ENCODE results near the gene MACF1.

- no peak for TF ChIP-seq BCL3 (CRISPR knock-in tag; IDR thresholded peaks at IDR 0.05)
- no peak for TF ChIP-seq ZFP62 (CRISPR knock-in tag; IDR thresholded peaks at IDR 0.05)
- TF ChIP-seq ZNF605 (CRISPR knock-in tag; IDR thresholded peaks at IDR 0.05), result no peak
- TF ChIP-seq GLMP (CRISPR knock-in tag; IDR thresholded peaks at IDR 0.05; ENCODE audit: borderline replicate concordance), result no peak
- no peak for TF ChIP-seq GLI4 (CRISPR knock-in tag; IDR thresholded peaks at IDR 0.05; ENCODE audit: borderline replicate concordance)
- no peak for TF ChIP-seq ZNF292 (CRISPR knock-in tag; IDR thresholded peaks at IDR 0.05; ENCODE audit: borderline replicate concordance, low read depth)
- no peak for TF ChIP-seq FOXK1 (CRISPR knock-in tag; IDR thresholded peaks at IDR 0.05; ENCODE audit: borderline replicate concordance, low read depth)
- no peak for TF ChIP-seq NFYB (CRISPR knock-in tag; IDR thresholded peaks at IDR 0.05)
- no peak for TF ChIP-seq HNRNPLL (IDR thresholded peaks at IDR 0.05; ENCODE audit: low read depth, low read length, poor library complexity, severe bottlenecking)
- TF ChIP-seq CTCF (CRISPR knock-in tag; IDR thresholded peaks at IDR 0.05), result no peak
Observed at GRCh38 chr1:39415553-39415952, 211.1 kb downstream of the MACF1 start.

Measured in HepG2 (cell line).